ENCODE results near the gene PLD5.

DNA sequence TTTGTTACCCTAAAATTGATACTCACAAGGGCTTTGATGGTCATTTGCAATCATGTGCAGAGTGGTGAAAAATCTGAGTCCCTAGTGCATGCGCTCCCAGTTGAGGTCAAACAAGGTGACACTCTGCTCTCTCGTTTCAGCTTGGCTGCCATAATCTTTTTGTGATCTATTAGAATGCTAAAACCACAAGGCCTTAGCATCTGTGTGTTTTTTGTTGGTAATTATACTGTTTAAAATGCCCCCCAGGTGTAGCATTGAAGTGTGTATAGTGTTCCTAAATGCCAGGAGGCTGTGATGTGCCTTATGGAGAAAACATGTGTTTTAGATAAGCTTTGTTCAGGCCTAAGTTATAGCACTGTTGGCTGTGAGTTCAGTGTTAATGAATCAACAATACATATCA, 89.3 kb downstream of the PLD5 start:
- TF ChIP-seq, protein P1, sequence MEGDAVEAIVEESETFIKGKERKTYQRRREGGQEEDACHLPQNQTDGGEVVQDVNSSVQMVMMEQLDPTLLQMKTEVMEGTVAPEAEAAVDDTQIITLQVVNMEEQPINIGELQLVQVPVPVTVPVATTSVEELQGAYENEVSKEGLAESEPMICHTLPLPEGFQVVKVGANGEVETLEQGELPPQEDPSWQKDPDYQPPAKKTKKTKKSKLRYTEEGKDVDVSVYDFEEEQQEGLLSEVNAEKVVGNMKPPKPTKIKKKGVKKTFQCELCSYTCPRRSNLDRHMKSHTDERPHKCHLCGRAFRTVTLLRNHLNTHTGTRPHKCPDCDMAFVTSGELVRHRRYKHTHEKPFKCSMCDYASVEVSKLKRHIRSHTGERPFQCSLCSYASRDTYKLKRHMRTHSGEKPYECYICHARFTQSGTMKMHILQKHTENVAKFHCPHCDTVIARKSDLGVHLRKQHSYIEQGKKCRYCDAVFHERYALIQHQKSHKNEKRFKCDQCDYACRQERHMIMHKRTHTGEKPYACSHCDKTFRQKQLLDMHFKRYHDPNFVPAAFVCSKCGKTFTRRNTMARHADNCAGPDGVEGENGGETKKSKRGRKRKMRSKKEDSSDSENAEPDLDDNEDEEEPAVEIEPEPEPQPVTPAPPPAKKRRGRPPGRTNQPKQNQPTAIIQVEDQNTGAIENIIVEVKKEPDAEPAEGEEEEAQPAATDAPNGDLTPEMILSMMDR (conservative IDR thresholded peaks at IDR 0.05; ENCODE audit: low read depth, low read length), result no peak
- no peak for TF ChIP-seq EZH2phosphoT487 (IDR thresholded peaks at IDR 0.05; ENCODE audit: borderline replicate concordance, low read length)
- TF ChIP-seq EZH2 (IDR thresholded peaks at IDR 0.05; ENCODE audit: low read length, unreplicated experiment), result no peak

All from PC-3 (cell line).